Measurements from ENCODE around the gene TSPAN31.

DNA sequence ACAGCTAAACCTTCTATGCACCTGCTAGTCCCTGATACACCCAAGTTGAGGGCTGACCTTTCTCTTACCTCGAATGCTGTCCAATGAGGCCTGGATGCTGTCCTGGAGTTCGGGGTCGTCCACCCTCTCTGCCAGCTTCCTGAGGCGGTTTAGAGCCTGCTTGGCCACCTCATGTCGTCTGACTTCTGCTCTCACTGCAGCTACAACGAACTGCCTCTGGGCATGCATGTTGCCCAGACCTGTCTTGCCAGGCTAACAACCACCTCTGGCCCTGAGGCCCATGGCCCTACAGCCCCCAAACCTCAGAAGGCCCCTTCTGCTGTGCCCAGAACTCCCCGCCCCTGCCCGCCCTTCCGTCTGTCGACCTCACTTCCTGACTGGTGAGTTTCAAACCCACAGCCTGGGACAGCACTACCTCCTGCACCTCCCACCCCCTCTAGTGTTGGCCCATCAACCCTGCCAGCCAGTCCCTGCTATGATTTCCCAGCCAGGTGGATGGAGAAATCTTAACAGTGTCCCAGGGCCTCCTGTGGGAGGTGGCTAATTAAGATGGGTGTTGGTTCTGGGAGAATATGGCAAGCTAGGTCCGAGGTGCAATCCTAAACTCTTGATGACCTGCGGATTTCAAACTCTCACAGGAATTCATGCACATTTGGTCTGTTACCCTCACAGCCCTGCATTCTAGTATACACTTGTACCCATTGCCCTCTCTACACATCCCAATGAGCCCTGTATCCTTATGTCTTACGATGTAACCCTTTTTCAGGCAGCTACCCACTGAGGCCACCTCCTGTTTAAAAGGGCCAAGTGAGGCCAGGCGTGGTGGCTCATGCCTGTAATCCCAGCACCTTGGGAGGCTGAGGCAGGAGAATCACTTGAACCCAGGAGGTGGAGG is 2.7 kb upstream of the TSPAN31 start:
- TF ChIP-seq, protein P1, sequence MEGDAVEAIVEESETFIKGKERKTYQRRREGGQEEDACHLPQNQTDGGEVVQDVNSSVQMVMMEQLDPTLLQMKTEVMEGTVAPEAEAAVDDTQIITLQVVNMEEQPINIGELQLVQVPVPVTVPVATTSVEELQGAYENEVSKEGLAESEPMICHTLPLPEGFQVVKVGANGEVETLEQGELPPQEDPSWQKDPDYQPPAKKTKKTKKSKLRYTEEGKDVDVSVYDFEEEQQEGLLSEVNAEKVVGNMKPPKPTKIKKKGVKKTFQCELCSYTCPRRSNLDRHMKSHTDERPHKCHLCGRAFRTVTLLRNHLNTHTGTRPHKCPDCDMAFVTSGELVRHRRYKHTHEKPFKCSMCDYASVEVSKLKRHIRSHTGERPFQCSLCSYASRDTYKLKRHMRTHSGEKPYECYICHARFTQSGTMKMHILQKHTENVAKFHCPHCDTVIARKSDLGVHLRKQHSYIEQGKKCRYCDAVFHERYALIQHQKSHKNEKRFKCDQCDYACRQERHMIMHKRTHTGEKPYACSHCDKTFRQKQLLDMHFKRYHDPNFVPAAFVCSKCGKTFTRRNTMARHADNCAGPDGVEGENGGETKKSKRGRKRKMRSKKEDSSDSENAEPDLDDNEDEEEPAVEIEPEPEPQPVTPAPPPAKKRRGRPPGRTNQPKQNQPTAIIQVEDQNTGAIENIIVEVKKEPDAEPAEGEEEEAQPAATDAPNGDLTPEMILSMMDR (IDR thresholded peaks at IDR 0.05), result no peak
- TF ChIP-seq POLR2AphosphoS5 (IDR thresholded peaks at IDR 0.05), result no peak

Data from suprapubic skin (tissue), 3 donors.